ENCODE results near the gene MARCHF5. TPM values are rescaled to one million over a fixed set of nuclear protein-coding genes. Genes with fewer than 3 reads are reported as not detected.

Gene MARCHF5
- total RNA-seq, 1 donor from 2014 or later: 32.2 TPM

DNA sequence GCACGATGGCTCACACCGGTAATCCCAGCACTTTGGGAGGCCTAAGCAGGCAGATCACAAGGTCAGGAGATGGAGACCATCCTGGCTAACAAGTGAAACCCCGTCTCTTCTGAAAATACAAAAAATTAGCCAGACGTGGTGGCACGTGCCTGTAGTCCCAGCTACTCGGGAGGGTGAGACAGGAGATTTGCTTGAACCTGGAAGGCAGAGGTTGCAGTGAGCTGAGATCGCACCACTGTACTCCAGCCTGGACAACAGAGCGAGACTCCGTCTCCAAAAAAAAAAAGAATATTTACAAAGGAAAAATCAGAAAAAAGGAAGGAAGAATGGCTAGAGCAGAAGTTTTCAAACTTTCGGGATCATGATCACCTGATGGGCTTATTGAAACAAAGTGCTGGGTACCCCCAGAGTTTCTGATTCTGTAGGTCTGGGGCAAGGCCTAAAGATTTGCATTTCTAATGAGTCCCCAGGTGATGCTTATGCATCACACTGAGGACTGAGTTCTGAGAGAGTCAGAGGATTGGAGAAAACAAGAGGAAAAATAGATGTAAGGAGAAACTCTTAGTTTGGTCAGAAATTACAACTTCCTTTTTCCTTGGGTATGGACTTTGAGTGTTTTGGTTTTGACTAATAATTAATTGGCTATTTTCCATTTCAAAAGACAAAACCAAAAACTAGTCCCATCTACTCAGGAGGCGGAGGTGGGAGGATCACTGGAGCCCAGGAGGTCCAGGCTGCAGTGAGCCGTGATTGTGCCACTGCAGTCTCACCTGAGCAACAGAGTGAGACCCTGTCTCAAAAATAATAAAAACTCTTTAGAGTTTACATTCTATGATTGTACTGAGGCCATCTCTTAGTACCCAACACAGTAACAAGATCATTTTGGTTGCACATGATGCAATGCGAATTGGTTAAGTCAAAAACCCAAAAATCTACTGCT, 14.4 kb downstream of the MARCHF5 start:
- intact Hi-C loops (cut with micrococcal nuclease): no loop called here
- H3K36me3 ChIP-seq: peaks cover 2% of the 10 kb centered on the region
- H3K4me1 ChIP-seq: peaks cover 53% of the 10 kb centered on the region
- H3K27ac ChIP-seq (replicated peaks): no peak overlapping the region
- H3K4me3 ChIP-seq: no peak overlapping the region
- DNase-seq: no peak
- H3K9me3 ChIP-seq (replicated peaks): no peaks in the 10 kb centered on the region
- no peaks in the 10 kb centered on the region for H3K27me3 ChIP-seq (ENCODE audit: low read depth)
- TF ChIP-seq, protein P1, sequence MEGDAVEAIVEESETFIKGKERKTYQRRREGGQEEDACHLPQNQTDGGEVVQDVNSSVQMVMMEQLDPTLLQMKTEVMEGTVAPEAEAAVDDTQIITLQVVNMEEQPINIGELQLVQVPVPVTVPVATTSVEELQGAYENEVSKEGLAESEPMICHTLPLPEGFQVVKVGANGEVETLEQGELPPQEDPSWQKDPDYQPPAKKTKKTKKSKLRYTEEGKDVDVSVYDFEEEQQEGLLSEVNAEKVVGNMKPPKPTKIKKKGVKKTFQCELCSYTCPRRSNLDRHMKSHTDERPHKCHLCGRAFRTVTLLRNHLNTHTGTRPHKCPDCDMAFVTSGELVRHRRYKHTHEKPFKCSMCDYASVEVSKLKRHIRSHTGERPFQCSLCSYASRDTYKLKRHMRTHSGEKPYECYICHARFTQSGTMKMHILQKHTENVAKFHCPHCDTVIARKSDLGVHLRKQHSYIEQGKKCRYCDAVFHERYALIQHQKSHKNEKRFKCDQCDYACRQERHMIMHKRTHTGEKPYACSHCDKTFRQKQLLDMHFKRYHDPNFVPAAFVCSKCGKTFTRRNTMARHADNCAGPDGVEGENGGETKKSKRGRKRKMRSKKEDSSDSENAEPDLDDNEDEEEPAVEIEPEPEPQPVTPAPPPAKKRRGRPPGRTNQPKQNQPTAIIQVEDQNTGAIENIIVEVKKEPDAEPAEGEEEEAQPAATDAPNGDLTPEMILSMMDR (IDR thresholded peaks at IDR 0.05; ENCODE audit: borderline replicate concordance): no peak

GRCh38 chr10:92309272-92309671, 18.3 kb downstream of the MARCHF5 start:
- intact Hi-C loops (cut with micrococcal nuclease): no loop called here
- peaks cover 32% of the 10 kb centered on the region for H3K4me1 ChIP-seq
- TF ChIP-seq, protein P1 (IDR thresholded peaks at IDR 0.05; ENCODE audit: borderline replicate concordance): no peak
- no peak overlapping the region for H3K4me3 ChIP-seq
- H3K36me3 ChIP-seq: peaks cover 26% of the 10 kb centered on the region
- H3K27me3 ChIP-seq (ENCODE audit: low read depth): no peaks in the 10 kb centered on the region
- H3K9me3 ChIP-seq (replicated peaks): no peaks in the 10 kb centered on the region
- DNase-seq: no peak
- no peak overlapping the region for H3K27ac ChIP-seq (replicated peaks)

DNA sequence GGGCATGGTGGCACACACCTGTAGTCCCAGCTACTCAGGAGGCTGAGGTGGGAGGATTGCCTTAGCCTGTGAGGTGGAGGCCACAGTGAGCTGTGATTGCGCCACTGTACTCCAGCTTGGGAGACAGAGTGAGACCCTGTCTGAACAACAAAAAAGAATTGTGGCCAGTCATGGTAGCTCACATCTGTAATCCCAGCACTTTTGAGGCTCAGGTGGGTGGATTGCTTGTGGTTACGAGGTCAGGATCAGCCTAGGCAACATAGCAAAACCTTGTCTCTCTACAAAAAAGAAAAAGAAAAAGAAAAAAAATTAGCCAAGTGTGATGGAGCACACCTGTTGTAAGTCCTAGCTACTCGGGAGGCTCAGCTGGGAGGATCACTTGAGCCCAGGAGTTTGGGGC, 22.8 kb downstream of the MARCHF5 start:
- TF ChIP-seq, protein P1 (IDR thresholded peaks at IDR 0.05; ENCODE audit: borderline replicate concordance): no peak
- Histone ChIP-seq H3K4me1 (peaks cover 22% of the 10 kb centered on the region), H3K27ac (replicated peaks) (no peak overlapping the region), H3K9me3 (replicated peaks) (no peaks in the 10 kb centered on the region), H3K36me3 (peaks cover 33% of the 10 kb centered on the region), H3K4me3 (no peak overlapping the region), H3K27me3 (ENCODE audit: low read depth) (no peaks in the 10 kb centered on the region)
- intact Hi-C loops (cut with micrococcal nuclease): no loop called here
- no peak for DNase-seq

DNA sequence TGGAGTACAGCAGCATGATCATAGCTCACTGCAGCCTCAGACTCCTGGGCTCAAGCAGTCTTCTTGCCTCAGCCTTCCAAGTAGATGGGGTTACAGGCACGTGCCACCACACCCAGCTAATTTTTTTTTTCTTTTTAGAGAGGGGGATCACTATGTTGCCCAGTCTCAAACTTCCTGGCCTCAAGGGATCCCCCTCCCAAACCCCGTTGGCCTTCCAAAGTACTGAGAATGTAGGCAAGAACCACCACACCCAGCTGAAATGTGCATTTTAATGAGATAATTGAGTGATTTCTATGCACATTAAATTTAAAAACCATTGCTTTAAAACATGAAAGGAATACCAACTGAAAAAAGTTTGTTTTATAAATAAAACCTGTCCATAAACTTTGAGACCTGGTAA, 25.6 kb downstream of the MARCHF5 start:
- H3K4me1 ChIP-seq: peaks cover 10% of the 10 kb centered on the region
- DNase-seq: no peak
- no peak overlapping the region for H3K4me3 ChIP-seq
- TF ChIP-seq, protein P1 (IDR thresholded peaks at IDR 0.05; ENCODE audit: borderline replicate concordance): no peak
- H3K9me3 ChIP-seq (replicated peaks): peaks cover 5% of the 10 kb centered on the region
- H3K36me3 ChIP-seq: peaks cover 42% of the 10 kb centered on the region
- H3K27me3 ChIP-seq (ENCODE audit: low read depth): no peaks in the 10 kb centered on the region
- intact Hi-C loops (cut with micrococcal nuclease): no loop called here
- H3K27ac ChIP-seq (replicated peaks): no peak overlapping the region

- no peak overlapping the region for H3K4me3 ChIP-seq
These were observed 32.1 kb downstream of the MARCHF5 start for GRCh38 chr10:92323079-92323478.

More at GRCh38 chr10:92323079-92323478, 32.1 kb downstream of the MARCHF5 start:
- intact Hi-C loops (cut with micrococcal nuclease): no loop called here
- H3K27ac ChIP-seq (replicated peaks): no peak overlapping the region
- no peaks in the 10 kb centered on the region for H3K27me3 ChIP-seq (ENCODE audit: low read depth)
- H3K9me3 ChIP-seq (replicated peaks): peaks cover 7% of the 10 kb centered on the region
- TF ChIP-seq, protein P1 (IDR thresholded peaks at IDR 0.05; ENCODE audit: borderline replicate concordance): no peak
- no peak for DNase-seq
- H3K4me1 ChIP-seq: peaks cover 15% of the 10 kb centered on the region
- H3K36me3 ChIP-seq: peaks cover 16% of the 10 kb centered on the region
